Hematopoietic multipotent progenitor cell treated with erythropoietin and hydrocortisone succinate and interleukin-3 and kit ligand, for 4 days (in vitro differentiated cells): ENCODE data around the gene HOXA7.

ENCODE experiments used
- DNase-seq: peaks from one replicate; pipeline ENCODE4 v3.0.0-alpha.2; 2015

HOXA7 gene

GRCh38 chr7:27192546-27193334, 36.3 kb upstream of the HOXA7 start:
- peak; percentile 79 for DNase-seq

DNA sequence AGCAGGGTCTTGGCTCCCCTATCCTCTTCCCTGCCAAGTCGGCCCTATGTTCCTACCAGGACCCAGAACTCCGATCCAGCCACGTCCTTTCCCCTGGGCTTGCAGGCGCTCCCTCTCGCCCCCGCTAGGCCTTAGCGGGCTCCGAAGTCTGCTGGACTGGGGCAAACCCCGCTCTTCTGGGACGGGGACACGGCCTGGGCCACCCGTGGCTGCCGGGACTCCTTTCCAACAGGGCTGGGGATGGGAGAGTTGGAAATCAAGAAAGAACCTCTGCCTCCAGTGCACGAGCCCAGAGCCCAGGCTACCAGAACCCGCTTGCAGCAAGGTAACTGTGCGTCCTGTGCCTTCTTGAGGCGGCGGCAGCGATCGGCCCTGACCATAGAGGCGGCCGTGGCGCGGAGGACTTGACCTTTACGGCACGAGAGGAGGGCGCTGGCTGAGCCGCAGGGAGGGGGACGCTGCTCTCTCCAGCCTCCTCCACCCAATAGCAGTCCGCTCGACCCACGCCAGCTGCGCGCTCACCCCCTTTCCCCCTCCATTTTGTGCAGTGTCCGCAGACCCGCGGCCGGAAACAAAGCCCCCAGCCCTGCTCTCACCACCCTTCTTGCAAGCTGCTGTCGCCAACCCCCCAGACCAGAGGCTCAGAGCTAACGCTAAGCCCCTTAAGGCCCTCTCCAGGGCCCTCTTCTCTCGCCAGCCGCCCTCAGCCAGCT, 35.5 kb upstream of the HOXA7 start:
- no peak for DNase-seq

GRCh38 chr7:27191161-27191731, 34.8 kb upstream of the HOXA7 start:
- DNase-seq = no peak

GRCh38 chr7:27189997-27190748, 33.7 kb upstream of the HOXA7 start:
- no peak for DNase-seq

DNA sequence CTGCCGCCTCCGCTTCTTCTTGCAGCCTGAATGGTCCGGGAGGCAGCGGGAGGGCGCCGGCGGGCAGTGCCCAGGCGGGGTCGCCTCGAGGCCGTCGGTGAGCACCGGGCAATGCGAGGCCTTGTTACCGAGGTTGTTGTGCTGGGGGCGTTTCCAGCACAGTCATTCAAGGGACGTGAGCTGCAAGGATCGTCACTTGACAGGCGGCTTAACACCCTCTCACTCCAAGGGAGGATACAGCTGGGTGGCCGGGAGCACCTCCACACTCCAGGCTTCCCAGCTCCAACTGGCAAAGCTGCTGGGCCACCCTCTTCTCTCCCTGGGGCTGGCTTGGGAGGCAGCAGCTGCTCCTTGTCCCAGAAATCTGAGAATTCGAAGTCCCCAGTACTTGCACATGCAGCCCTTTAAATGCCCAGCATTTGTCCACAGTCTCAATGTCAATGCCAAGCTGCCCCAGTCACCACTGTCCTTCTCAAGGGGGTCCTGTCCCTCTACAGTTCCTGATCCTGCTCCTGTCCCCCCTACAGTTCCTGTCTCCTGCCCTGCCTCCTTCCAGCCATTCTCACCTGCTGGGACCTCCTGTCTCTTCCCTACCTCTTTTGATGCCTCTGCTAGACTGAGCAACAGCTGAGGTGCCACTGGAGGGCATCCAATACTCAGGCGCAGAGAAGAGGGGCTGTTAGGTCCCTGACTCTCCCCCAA, 33.0 kb upstream of the HOXA7 start:
- DNase-seq = no peak

DNA sequence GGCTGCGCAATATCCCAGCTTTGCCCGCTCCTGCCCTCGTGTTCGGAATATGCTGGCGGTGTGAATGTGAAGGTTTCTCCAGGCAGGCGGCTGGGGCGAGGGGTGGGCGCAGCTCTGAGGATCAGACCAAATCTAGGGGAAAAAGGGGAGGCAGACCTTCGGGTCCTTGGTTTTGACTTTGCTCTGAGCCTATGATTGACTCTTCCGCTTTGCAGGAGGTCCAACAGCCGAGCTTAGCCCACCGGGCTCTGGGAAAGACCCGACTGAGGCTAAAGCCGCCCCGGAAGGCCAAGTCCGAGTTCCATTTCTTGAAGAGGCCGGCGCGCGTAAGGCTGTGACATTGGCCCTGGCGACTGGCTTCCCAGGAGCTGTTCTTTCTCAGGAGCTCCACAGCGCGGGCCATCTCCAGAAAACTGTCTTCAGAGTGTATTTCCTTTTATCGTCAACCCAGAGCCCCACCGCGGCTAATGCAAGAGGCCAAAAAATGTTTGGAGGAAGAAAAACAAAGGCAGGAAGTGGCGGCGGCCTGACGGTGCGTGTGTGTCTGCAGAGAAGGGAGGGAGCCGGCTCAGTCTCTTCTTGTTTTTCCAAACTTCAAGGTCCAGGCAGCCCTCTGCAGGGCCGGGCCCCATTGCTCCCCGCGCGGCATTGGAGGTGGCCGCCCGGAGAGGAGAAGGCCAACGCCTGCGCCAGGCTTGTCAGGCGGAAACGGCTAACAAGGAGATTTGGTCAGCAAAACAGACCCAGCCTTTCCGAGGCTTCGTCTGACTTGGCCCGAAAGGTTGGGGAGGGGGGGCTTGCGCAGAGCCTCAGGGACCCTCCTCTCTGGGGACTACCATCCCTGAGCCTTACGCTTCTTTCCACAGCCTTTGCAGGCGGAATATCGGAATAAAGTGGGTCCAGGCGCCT, 32.2 kb upstream of the HOXA7 start:
- peak; percentile 61 for DNase-seq

DNA sequence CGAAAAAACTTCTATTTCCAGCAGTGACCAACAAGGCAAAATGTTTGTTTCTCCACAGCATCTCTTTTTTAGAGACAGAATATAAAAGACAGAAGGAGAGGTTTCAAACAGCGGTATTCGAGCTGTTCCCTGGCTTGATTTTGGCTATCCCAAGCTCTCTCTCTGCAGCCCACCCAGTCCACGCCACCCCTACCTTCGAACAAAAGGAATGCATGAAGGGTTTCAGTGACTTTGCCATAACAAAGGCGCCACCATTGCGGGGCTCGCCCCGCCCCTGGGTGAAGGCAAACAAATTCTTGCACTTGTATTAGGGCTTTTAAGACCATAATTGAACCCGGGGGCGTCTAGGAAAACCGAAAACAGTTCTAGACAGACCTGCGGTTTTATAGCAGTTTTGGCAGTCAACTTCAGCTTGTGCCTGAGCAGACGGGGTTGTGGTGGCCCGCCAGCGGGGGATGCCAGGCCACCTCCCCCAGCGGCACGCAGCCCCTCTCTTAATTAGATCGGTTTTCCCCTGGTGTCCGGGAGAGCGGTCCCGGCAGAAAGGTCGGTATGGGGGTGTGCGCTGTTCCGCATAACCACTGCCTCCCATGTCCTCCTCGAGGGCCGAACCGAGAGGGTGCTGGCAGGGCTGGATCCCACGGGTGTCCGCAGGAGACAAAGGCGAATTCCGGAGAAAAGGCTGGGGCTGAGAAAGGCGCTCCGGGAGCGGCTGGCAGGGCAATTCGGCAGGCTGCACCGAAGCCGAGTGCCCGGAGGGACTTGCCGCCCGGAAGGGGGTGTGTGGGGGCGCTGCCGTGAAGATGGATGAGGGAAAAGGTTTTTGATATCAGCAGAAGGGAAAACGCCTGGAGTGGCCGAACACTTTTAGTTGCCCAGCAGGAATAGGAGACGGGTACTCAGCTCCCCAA, 31.3 kb upstream of the HOXA7 start:
- DNase-seq = no peak

- no peak for DNase-seq
Observed at GRCh38 chr7:27186668-27187474, 30.4 kb upstream of the HOXA7 start.

DNA sequence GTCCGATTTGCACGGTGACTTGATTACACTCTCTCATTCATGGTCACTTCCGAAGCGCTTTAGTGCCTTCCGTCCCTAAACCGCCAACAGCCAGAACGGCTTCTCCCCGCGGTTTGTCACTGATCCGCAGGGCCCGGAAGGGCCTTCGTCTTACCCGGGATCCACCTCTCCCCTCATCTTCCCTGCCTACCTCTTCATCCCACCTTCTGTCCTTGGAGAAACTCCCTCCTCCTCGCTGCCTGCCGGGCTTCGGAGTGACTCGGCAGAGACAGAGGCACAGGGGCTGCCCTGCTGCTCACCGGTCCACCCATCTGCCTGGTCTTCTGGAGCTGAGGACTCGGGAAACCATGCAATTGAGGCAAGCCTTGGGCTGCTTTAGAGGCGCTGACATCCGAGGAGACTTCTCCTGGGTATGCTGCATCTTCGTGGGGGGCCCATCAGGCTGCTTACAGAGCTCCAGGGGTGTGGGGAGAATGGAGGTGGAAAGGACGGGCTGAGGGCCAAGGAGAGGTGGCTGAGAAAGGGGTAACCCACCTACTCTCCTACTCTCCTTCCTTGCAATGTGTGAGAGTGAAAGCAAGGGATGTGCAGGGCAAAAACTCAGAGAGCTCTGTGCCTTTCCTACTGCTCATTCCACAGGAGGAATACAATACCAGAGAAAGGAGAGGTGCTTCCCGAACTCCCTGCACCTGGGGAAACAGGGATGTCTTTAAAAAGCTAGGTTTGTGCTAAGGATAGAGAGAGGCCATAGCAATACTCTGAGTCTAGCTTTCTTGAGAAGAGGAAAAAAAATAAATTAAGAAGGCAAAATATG, 29.6 kb upstream of the HOXA7 start:
- DNase-seq = no peak

DNA sequence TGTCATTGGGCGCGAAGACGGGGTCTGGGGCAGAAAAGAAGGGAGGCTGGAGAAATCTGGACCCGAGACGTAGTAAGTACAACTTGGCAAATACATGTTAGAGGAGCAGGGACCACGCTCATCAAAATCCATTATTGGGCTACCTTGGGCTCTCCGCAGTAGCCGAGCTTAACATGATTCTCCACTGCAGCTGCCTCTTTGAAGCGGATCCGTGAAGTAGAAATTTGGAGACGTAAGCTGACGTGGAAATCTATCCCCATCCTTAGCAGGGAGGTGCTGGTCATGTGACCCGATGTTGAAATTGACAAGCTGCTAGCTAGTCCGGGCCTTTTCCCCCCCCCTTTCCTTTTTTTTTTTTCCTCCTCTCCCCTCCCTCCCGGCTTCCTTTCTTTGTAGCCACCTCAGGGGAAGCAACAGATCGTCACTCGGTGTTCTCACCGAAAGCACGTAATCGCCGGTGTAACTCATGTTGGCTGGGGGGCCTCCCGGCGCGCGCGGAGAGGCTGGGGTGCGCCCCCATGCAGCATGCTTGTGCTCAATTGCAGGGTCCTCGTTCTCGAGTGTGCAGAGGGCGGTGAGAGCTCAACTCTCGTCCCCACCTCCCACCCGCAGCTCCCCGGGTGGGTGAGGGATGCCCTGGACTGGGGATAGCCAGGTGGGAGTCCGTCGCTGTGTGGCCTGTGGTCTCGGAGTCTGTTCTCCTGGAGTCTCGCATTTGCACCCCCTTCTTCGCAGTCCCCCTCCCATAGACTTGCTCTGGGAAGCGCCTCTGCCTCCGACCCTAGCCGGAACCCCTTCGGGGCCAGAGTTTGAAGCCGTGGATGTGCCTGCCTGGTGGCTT, 28.8 kb upstream of the HOXA7 start, which contains the start of gene HOXA11:
TSS of gene HOXA11 (minus strand) at position 220 of the 841 bp plus-strand sequence. CDS start at position 132, 88 bp downstream.
- DNase-seq = peak; percentile 52

DNA sequence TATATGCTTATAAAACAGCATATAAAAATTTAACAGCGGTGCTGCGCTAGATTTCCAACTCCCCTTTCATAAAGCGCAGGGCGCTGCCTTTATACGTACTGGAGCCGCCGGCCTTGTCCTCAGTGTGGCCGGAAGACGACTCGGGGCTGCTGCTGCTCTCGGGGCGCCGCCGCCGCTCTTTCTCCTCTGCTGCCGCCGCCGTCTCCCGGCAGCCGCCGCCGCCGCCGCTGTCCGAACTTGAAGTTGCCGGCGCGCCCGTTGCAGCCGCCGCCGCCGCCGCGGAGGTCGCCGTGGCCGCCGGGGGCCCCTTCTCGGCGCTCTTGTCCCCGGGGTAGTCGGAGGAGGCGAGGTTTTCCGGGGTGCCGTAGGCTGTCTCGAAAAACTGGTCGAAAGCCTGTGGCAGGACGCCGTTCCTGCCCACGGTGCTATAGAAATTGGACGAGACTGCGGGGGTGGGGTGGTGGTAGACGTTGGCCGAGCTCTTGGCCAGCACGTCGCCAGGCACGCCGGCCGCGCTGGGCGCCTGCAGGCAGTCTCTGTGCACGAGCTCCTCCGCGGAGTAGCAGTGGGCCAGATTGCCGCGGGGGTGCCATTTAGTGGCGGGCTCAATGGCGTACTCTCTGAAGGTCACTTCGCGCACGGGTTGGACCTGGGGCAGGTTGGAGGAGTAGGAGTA, 28.0 kb upstream of the HOXA7 start:
- peak; percentile 75 for DNase-seq

DNA sequence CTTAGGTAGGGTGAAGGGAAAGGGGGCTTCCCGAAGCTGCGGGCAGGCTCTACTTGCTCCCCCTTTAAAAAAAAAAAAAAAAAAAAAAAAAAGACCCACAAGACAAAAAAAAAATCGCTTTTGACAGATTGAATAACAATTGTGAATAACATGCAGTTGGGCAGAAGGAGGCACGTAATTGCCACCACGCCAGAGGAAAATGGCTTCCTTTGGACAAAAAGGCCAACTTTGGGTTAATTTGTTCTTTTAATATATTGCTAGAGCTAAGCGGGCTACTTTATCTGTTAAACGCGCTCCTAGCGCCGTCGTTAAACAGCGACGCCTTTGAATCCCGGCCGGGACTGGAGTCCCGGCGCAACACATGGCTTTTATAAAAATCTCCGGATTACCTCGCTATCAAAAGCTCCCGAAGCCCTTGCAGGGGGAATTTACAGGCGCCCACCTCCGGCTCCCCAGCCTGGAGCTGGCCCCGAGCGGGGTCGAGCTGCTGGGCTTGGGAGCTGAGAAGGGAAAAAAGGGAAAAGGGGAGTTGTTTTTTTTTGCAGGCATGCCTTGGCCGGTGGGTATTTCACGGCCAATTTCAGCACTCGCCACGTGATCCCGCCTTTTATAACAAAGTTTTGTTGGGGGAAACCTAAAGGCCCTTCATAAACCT, 27.3 kb upstream of the HOXA7 start:
- peak; percentile 63 for DNase-seq

DNA sequence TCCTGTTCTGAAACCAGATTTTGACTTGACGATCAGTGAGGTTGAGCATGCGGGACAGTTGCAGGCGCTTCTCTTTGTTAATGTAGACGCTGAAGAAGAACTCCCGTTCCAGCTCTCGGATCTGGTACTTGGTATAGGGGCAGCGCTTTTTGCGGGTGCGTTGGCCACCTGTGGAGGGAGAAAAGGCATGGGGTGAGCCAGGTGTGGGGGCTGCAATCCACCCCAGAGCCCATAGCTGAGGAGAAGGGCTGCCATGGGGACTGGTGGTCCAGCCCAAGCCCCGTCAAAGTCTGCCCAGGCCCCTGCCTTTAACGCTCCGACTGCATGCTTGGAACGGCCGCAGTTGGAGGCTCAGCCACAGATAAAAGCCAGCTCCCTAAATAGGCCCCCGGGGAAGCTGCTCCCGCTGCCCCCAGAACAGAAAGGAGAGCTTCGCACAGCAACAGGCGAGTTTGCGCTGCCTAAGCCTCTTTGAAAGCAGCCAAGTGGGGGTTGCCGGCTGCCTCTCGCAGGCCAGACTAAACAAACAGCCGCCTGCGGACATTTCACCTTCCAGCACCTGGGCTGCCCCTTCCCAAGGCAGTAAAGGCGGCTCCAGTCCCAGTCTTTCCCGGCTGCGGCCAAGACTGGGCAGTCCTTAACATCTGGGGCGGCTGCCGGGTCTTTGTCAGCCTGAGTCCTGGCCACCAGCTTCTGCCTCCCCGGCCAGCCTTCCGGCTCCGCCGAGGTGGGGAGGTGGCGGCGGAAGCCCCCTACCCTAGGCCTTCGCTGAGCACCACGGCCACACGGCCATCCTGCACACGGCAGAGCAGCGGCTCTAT, 26.6 kb upstream of the HOXA7 start:
- DNase-seq = no peak

DNA sequence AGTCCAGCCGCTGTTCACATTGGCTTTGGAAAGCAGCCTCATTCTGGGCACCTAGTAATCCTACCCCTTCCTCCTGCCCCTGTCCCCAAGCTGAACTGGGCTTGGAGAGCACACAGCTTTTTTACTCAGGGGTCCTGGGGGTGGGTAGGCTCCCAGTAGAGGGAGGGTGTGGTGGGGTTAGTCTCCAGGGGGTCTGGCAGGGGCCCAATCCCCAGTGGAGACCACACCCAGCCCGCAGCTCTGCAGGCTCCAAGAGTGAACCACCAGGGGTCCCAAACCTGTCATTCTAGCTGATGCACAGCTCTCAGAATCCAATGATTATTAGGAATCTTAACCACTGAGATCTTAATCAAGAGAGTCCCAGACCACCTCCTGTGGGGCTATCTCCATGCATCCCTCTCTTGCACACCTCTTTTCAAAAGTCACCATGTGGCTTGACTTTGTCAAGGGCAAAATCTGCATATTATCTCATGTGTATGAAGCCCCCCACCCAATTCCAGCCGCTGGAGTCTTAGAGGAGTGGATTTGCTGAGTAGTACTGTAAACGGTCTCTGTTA, 25.9 kb upstream of the HOXA7 start:
- DNase-seq = no peak

DNA sequence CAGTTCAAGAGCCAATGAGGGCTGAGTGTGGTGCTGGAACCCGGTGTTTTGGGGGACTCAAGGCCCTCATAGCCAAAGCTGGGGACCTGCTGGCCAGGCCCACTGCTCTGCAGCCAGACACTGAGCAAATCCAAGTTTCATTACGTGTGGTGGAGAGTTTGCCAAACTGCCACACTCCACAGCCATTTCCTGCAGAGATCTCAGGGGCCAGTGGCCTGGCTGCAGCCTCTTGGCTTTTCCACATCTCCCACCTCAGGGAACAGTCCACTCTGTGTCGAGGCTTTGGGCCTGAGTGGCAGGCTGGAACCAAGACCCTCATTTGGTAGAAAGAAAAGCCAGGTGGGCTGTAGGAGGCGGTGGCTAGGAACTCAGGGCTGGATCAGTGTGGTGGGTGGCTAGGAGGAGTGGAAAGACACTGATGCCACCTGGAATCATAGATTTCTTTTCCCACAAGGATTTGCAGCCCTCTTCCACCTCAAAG, 25.4 kb upstream of the HOXA7 start:
- no peak for DNase-seq
